Measurements from ENCODE around the gene IKZF3. TPM values are rescaled to one million over a fixed set of nuclear protein-coding genes. Genes with fewer than 3 reads are reported as not detected.

The IKZF3 gene
- total RNA-seq, 4 donors from 2014 or later, result 2.9 to 8.3 (median 4.5) TPM

DNA sequence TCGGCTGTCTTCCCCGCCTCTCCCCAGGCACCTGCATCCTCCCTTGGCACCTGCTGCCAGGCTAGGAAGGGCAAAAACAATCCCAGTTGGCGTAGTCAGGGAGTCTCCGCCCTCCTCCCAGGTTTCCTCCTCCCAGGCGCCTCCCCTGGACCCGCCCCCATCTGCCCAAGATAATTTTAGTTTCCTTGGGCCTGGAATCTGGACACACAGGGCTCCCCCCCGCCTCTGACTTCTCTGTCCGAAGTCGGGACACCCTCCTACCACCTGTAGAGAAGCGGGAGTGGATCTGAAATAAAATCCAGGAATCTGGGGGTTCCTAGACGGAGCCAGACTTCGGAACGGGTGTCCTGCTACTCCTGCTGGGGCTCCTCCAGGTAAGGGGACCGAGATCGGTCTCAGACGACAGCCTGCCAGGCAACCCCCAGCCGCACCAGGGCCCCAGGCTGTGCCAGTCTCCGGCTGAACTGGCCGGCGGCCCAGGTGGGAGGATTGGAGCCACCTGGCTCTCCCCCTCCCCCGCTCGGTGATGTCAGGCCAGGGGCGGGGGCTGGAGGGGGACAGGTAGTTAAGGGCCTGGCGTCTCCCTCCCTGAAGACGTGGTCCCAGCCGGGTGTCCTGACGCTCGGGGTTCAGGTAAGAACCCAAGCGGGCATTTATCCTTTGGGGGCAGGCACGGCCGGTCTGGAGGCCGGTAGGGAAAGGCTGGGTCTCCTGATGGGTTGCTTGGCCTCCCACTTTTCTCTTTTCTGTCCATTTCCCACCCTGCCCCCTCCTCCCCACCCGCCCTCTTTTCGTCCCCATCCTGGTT lies 126.1 kb downstream of the IKZF3 start, which contains the start of gene GRB7:
Gene GRB7, plus strand, starts transcription at position 179 of the 808 bp plus-strand sequence. CDS start 4,364 bp downstream, outside the sequence.
- peak; percentile 29 for ATAC-seq (ENCODE audit: low FRiP score)
- TF ChIP-seq, protein P1, sequence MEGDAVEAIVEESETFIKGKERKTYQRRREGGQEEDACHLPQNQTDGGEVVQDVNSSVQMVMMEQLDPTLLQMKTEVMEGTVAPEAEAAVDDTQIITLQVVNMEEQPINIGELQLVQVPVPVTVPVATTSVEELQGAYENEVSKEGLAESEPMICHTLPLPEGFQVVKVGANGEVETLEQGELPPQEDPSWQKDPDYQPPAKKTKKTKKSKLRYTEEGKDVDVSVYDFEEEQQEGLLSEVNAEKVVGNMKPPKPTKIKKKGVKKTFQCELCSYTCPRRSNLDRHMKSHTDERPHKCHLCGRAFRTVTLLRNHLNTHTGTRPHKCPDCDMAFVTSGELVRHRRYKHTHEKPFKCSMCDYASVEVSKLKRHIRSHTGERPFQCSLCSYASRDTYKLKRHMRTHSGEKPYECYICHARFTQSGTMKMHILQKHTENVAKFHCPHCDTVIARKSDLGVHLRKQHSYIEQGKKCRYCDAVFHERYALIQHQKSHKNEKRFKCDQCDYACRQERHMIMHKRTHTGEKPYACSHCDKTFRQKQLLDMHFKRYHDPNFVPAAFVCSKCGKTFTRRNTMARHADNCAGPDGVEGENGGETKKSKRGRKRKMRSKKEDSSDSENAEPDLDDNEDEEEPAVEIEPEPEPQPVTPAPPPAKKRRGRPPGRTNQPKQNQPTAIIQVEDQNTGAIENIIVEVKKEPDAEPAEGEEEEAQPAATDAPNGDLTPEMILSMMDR (IDR thresholded peaks at IDR 0.05), result no peak
- no peak for DNase-seq (ENCODE audit: low spot score)

DNA sequence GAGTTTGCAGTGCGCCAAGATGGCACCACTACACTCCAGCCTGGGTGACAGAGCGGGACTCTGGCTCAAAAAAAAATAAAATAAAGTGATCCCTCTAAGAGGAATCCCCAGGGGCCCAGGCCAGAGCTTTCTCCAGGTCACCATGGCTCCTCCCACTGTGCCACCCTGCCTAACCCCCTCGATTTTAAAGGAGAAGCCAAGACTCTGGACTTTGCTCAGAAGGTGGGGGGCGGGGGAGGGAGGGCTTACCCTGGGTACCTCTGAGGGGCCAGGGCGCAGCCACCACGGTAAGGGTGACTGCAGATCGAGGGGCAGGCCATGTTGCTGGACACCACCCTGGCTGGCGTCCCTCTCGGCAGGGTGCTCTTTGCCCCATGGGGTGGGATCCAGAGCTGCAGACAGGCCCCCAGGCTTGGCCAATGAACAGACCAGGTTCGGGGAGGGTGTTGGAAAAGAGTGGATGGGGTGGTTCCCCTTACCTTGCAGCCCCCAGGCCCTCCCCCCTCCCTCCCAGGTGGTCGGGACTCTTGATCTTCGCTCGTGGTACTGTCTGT lies 126.8 kb downstream of the IKZF3 start:
- TF ChIP-seq, protein P1 (IDR thresholded peaks at IDR 0.05), result no peak
- ATAC-seq (ENCODE audit: low FRiP score), result no peak
- DNase-seq (ENCODE audit: low spot score), result no peak

DNA sequence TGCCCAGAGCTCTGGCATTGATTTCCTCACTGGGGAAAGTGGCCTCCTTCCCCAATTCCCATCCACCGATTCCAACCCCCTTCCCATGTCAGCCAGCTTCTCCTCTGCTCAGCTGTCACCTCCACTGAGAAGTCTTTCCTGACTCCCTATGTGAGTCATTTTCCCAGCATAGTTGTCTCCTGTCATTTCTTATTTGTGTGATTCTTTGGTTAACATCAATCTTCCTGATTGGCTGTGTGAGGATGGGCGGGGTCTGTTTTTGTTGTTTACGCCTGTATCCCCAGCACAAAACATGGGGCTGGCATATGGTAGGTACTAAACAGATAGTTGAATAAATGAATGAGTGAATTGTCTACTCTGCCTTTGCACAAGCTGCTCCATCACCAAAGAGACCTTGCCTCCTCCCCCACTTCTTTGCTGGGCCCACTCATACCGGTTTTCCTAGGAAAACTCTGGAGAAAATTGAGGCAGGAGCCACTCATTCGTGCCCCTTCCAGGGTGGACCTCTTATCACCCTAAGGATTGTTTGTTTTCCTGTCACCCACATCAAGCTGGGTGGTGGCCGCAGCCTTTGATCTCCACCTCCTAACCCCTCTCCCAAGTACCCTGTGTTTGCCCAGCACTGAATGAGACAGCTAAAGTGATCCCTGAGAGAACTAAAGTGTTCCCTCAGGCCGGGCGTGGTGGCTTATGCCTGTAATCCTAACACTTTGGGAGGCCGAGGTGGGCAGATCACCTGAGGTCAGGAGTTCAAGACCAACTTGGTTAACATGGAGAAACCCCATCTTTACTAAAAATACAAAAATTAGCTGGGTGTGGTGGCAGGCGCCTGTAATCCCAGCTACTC lies 127.6 kb downstream of the IKZF3 start:
- TF ChIP-seq, protein P1 (IDR thresholded peaks at IDR 0.05), result no peak
- DNase-seq (ENCODE audit: low spot score) (no peak), ATAC-seq (ENCODE audit: low FRiP score) (no peak)

DNA sequence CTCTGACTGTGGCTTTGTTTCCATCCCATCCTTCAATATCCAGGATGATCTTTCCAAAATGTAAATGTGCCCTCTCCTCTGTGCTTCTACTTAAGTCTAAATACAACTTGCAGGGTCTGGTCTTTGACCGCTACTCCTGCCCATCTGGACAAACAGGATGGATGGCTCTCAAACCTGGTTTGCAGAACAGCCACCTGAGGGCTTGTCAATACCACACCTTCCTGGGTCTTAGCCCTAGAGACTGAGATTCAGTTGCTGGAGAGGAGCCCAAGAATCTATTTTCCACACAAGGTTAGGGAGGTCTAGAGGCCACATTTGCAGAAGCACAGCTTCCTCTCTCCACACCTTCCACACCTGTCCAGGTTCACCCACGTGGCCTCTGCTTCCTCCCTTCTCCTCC lies 128.2 kb downstream of the IKZF3 start:
- ATAC-seq (ENCODE audit: low FRiP score) (no peak), DNase-seq (ENCODE audit: low spot score) (no peak)
- TF ChIP-seq, protein P1 (IDR thresholded peaks at IDR 0.05), result no peak

- TF ChIP-seq, protein P1 (IDR thresholded peaks at IDR 0.05), result no peak
- DNase-seq (ENCODE audit: low spot score), result no peak
- no peak for ATAC-seq (ENCODE audit: low FRiP score)
These were observed 131.5 kb downstream of the IKZF3 start for GRCh38 chr17:39732586-39732985.

DNA sequence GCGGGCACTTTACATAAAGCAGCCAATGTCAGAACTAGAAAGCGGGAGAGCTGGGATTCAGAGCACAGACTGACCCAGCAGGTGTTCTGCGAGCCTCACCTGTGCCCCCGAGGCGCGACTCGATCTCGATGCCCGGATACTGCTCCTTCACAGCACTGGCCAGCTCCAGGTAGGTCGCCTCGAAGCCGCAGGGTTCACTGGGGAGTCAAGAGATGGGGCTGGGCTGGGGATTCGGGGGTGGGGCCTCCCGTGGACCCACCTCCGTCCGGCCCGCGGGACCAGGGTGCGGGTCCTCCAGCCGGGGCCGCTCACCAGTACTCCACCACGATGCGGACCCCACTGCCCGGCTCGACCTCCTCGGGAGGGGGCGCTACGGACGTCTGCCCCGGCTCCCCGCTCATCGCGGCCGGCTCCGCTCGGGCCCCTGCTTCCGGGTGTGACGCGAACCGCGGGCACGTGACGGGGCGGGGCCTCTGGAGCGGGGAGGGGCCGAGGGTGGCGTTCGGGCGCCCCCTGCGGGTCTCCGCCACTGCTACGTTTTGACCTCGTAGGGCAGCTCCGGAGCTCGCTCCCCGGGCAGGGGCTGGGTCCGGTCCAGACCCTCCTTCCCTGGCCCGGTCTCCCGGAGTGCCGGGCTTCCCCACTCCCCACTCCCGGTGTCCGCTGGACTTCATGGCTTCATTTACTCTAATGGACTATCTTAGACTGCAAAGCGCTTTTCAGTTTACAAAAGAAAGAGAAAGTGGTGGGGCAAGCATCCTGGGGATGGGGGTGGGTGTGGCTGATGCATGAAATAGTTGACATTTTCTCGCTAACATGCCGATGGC lies 133.8 kb downstream of the IKZF3 start, which contains the start of gene MIEN1:
Gene MIEN1, minus strand, starts transcription at position 438 of the 827 bp plus-strand sequence. Its CDS starts 37 bp downstream, at position 401.
- TF ChIP-seq, protein P1 (IDR thresholded peaks at IDR 0.05), result peak in 1 of 3 donors; percentile 61
- ATAC-seq (ENCODE audit: low FRiP score) (peak; percentile 95), DNase-seq (ENCODE audit: low spot score) (peak; percentile 91)
